ENCODE results near the gene NLRP7.
"Not testable (repeated sequence)": the region's sequence is repeated elsewhere in the genome, so short reads cannot be mapped to it uniquely, and the experiment has no call there.

NLRP7 gene

GRCh38 chr19:54947381-54947780 lies at the start of gene NLRP7:
Gene NLRP7 (minus strand): TSS chr19:54947530.
- DNase-seq (ENCODE audit: low spot score) = no peak

GRCh38 chr19:54995561-54995960 lies 48.2 kb upstream of the NLRP7 start:
- DNase-seq (ENCODE audit: low spot score) = no peak

GRCh38 chr19:54989531-54989930 lies 42.2 kb upstream of the NLRP7 start:
- DNase-seq (ENCODE audit: low spot score) = not testable (repeated sequence)

GRCh38 chr19:54982562-54982961 lies 35.2 kb upstream of the NLRP7 start:
- not testable (repeated sequence) for DNase-seq (ENCODE audit: low spot score)

GRCh38 chr19:54973229-54974090 lies 26.1 kb upstream of the NLRP7 start:
- DNase-seq (ENCODE audit: low spot score) = not testable (repeated sequence)

GRCh38 chr19:54971446-54971845 lies 24.1 kb upstream of the NLRP7 start:
- DNase-seq (ENCODE audit: low spot score) = not testable (repeated sequence)

- no peak for DNase-seq (ENCODE audit: low spot score)
These were observed 22.3 kb upstream of the NLRP7 start for GRCh38 chr19:54969647-54970046.

GRCh38 chr19:54967611-54968010 lies 20.3 kb upstream of the NLRP7 start:
- no peak for DNase-seq (ENCODE audit: low spot score)

GRCh38 chr19:54965055-54965454 lies 17.7 kb upstream of the NLRP7 start:
- DNase-seq (ENCODE audit: low spot score) = not testable (repeated sequence)

GRCh38 chr19:54959840-54960239 lies 12.5 kb upstream of the NLRP7 start:
- no peak for DNase-seq (ENCODE audit: low spot score)

- no peak for DNase-seq (ENCODE audit: low spot score)
These were observed 8.0 kb upstream of the NLRP7 start for GRCh38 chr19:54955376-54955775.

GRCh38 chr19:54953345-54953713 lies 6.0 kb upstream of the NLRP7 start:
- DNase-seq (ENCODE audit: low spot score) = not testable (repeated sequence)

GRCh38 chr19:54952591-54953344 lies 5.4 kb upstream of the NLRP7 start:
- DNase-seq (ENCODE audit: low spot score) = no peak

- DNase-seq (ENCODE audit: low spot score) = not testable (repeated sequence)
These were observed 3.2 kb upstream of the NLRP7 start for GRCh38 chr19:54950580-54950979.

GRCh38 chr19:54949412-54949811 lies 2.1 kb upstream of the NLRP7 start:
- no peak for DNase-seq (ENCODE audit: low spot score)

GRCh38 chr19:54943772-54944361 lies 3.5 kb downstream of the NLRP7 start:
- not testable (repeated sequence) for DNase-seq (ENCODE audit: low spot score)

GRCh38 chr19:54939538-54939937 lies 7.8 kb downstream of the NLRP7 start:
- DNase-seq (ENCODE audit: low spot score) = not testable (repeated sequence)

- no peak for DNase-seq (ENCODE audit: low spot score)
These were observed 8.4 kb downstream of the NLRP7 start for GRCh38 chr19:54938906-54939305.

GRCh38 chr19:54937926-54938325 lies 9.4 kb downstream of the NLRP7 start:
- DNase-seq (ENCODE audit: low spot score) = no peak

GRCh38 chr19:54928299-54928698 lies 19.0 kb downstream of the NLRP7 start:
- DNase-seq (ENCODE audit: low spot score) = no peak

- DNase-seq (ENCODE audit: low spot score) = no peak
These were observed 24.1 kb downstream of the NLRP7 start for GRCh38 chr19:54923276-54923675.

GRCh38 chr19:54921082-54921481 lies 26.2 kb downstream of the NLRP7 start:
- no peak for DNase-seq (ENCODE audit: low spot score)
